ENCODE data around the gene SLC35A3. TPM values are rescaled to one million over a fixed set of nuclear protein-coding genes. Genes with fewer than 3 reads are reported as not detected.

The SLC35A3 gene
- total and polyA plus RNA-seq, 4 donors, result 10.8 to 53.8 (median 29.6) TPM

DNA sequence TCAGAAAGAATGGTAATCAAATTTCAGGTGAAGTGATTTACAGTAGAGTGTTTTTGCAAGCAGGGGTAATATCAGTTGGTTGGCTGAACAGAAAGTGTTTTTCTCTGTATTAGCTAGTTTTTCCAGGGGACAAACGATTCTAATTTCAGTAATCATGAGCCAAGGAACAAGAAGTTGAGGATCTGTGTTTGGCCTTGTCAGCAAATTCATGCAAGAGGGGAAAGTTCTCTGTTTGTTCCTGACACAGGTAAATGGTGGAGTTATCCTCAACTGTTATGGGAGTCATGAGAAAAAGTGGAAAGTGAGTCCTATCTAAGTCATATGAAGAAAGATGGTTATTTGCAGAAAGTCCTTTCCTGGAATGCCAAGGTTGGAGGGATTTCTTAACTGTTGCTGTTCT lies 24.6 kb upstream of the SLC35A3 start:
- Histone ChIP-seq H3K9me3 (ENCODE audit: control insufficient read depth in 4 of 4, insufficient read depth in 3 of 4, low read length in 3 of 4) (no peaks in the 10 kb centered on the region), H3K27me3 (ENCODE audit: control insufficient read depth in 3 of 3, insufficient read depth in 3 of 3, low read length in 2 of 3) (no peaks in the 10 kb centered on the region), H3K27ac (ENCODE audit: low read depth in 1 of 2, low read length in 1 of 2) (no peak overlapping the region), H3K4me1 (ENCODE audit: control insufficient read depth in 5 of 5, insufficient read depth in 5 of 5, low read length in 5 of 5) (no peaks in the 10 kb centered on the region), H3K4me3 (no peak overlapping the region), H3K9ac (ENCODE audit: insufficient read depth in 1 of 2, low read length in 2 of 2) (no peak overlapping the region), H3K36me3 (ENCODE audit: control insufficient read depth in 4 of 4, insufficient read depth in 4 of 4, low read length in 4 of 4) (no peaks in the 10 kb centered on the region)
- no peak for ATAC-seq (ENCODE audit: insufficient read depth, low FRiP score)
- DNase-seq, result no peak
- 79 to 97% methylated on average over 1 of the region's 1 CpG for WGBS, 2 donors
- TF ChIP-seq, protein P1, sequence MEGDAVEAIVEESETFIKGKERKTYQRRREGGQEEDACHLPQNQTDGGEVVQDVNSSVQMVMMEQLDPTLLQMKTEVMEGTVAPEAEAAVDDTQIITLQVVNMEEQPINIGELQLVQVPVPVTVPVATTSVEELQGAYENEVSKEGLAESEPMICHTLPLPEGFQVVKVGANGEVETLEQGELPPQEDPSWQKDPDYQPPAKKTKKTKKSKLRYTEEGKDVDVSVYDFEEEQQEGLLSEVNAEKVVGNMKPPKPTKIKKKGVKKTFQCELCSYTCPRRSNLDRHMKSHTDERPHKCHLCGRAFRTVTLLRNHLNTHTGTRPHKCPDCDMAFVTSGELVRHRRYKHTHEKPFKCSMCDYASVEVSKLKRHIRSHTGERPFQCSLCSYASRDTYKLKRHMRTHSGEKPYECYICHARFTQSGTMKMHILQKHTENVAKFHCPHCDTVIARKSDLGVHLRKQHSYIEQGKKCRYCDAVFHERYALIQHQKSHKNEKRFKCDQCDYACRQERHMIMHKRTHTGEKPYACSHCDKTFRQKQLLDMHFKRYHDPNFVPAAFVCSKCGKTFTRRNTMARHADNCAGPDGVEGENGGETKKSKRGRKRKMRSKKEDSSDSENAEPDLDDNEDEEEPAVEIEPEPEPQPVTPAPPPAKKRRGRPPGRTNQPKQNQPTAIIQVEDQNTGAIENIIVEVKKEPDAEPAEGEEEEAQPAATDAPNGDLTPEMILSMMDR (IDR thresholded peaks at IDR 0.05; ENCODE audit: control extremely low read depth, extremely low read depth), result no peak

DNA sequence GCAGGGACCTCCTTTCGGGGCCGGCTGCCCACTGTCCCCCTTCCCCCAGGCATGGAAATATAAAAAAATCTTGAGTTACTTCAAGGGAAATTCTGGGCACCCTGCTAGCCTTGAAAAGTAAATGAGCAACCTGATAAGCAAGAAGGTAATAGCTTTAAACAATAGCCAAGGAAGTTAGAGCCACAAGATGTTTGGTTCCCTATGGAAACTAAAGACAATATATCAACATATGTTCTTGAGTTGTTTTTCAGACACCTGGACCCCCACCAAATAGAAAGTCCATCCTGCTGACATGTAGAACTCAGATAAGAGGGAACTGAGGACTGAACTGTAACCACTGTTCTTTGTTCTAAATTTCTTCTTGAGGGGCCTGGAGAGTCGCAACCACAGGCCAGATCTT lies 19.3 kb upstream of the SLC35A3 start:
- Histone ChIP-seq H3K36me3 (ENCODE audit: control insufficient read depth in 4 of 4, insufficient read depth in 4 of 4, low read length in 4 of 4) (no peaks in the 10 kb centered on the region), H3K9ac (ENCODE audit: insufficient read depth in 1 of 2, low read length in 2 of 2) (no peak overlapping the region), H3K27me3 (ENCODE audit: control insufficient read depth in 3 of 3, insufficient read depth in 3 of 3, low read length in 2 of 3) (no peaks in the 10 kb centered on the region), H3K27ac (ENCODE audit: low read depth in 1 of 2, low read length in 1 of 2) (no peak overlapping the region), H3K4me1 (ENCODE audit: control insufficient read depth in 5 of 5, insufficient read depth in 5 of 5, low read length in 5 of 5) (no peaks in the 10 kb centered on the region), H3K4me3 (no peak overlapping the region), H3K9me3 (ENCODE audit: control insufficient read depth in 4 of 4, insufficient read depth in 3 of 4, low read length in 3 of 4) (no peaks in the 10 kb centered on the region)
- DNase-seq, result no peak
- TF ChIP-seq, protein P1 (IDR thresholded peaks at IDR 0.05; ENCODE audit: control extremely low read depth, extremely low read depth), result no peak
- 76 to 78% methylated on average over 3 of the region's 3 CpGs for WGBS, 2 donors
- ATAC-seq (ENCODE audit: insufficient read depth, low FRiP score), result no peak

DNA sequence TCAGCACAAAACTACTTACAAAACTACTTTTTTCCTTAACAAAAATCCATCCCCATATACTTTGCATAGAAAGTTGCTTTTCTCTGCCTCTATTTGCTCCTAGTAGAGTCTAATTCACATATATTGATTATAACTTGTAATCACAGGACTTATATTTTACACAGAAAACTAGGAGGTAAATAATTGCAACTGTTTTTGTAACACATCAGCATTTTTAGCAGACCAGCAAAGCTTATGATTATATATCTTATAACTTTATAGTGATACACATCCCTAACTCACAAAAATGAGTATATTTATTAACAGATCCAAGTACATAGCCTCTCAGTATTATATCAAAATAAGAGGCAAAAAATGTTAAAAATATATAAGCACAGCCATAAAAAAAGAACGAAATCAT lies 17.3 kb upstream of the SLC35A3 start:
- Histone ChIP-seq H3K4me1 (ENCODE audit: control insufficient read depth in 5 of 5, insufficient read depth in 5 of 5, low read length in 5 of 5) (no peaks in the 10 kb centered on the region), H3K36me3 (ENCODE audit: control insufficient read depth in 4 of 4, insufficient read depth in 4 of 4, low read length in 4 of 4) (no peaks in the 10 kb centered on the region), H3K4me3 (no peak overlapping the region), H3K9ac (ENCODE audit: insufficient read depth in 1 of 2, low read length in 2 of 2) (no peak overlapping the region), H3K9me3 (ENCODE audit: control insufficient read depth in 4 of 4, insufficient read depth in 3 of 4, low read length in 3 of 4) (no peaks in the 10 kb centered on the region), H3K27me3 (ENCODE audit: control insufficient read depth in 3 of 3, insufficient read depth in 3 of 3, low read length in 2 of 3) (no peaks in the 10 kb centered on the region), H3K27ac (ENCODE audit: low read depth in 1 of 2, low read length in 1 of 2) (no peak overlapping the region)
- DNase-seq, result no peak
- TF ChIP-seq, protein P1 (IDR thresholded peaks at IDR 0.05; ENCODE audit: control extremely low read depth, extremely low read depth), result no peak
- no peak for ATAC-seq (ENCODE audit: insufficient read depth, low FRiP score)
- 94 to 96% methylated on average over 1 of the region's 1 CpG for whole genome bisulfite sequencing, 2 donors

DNA sequence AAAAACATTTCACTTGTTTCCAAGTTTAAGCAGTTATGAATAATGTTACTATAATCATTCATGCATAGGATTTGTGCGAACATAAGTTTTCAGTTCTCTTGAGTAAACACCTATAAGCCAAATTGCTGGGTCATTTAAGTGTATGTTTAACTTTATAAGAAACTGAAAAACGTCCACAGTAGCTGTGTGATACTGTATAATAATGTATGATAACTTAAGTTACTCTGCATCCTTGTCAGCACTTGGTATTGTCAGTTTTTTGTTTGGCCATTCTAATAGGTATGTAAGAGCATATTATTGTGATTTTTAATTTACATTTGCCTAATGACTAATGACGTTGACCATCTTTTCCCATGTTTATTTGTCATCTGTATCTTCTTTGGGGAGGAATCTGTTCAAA lies 14.4 kb upstream of the SLC35A3 start:
- H3K4me1 ChIP-seq (ENCODE audit: control insufficient read depth in 5 of 5, insufficient read depth in 5 of 5, low read length in 5 of 5), result no peaks in the 10 kb centered on the region
- no peak overlapping the region for H3K4me3 ChIP-seq
- 88 to 94% methylated on average over 3 of the region's 3 CpGs for WGBS, 2 donors

More for the DNA sequence above, 14.4 kb upstream of the SLC35A3 start:
- Histone ChIP-seq H3K36me3 (ENCODE audit: control insufficient read depth in 4 of 4, insufficient read depth in 4 of 4, low read length in 4 of 4) (no peaks in the 10 kb centered on the region), H3K27me3 (ENCODE audit: control insufficient read depth in 3 of 3, insufficient read depth in 3 of 3, low read length in 2 of 3) (no peaks in the 10 kb centered on the region), H3K27ac (ENCODE audit: low read depth in 1 of 2, low read length in 1 of 2) (no peak overlapping the region), H3K9ac (ENCODE audit: insufficient read depth in 1 of 2, low read length in 2 of 2) (no peak overlapping the region), H3K9me3 (ENCODE audit: control insufficient read depth in 4 of 4, insufficient read depth in 3 of 4, low read length in 3 of 4) (no peaks in the 10 kb centered on the region)
- DNase-seq (no peak), ATAC-seq (ENCODE audit: insufficient read depth, low FRiP score) (no peak)
- TF ChIP-seq, protein P1 (IDR thresholded peaks at IDR 0.05; ENCODE audit: control extremely low read depth, extremely low read depth), result no peak

Data from lung (tissue), 12 donors.